Superior temporal gyrus (tissue), 1 donor: ENCODE results near the gene PUM1.

Experiments
- DNase-seq: peaks from one replicate; pipeline ENCODE4 v3.0.0-alpha.2; 2016; ENCODE audit errors: extremely low spot score

The PUM1 gene

DNA sequence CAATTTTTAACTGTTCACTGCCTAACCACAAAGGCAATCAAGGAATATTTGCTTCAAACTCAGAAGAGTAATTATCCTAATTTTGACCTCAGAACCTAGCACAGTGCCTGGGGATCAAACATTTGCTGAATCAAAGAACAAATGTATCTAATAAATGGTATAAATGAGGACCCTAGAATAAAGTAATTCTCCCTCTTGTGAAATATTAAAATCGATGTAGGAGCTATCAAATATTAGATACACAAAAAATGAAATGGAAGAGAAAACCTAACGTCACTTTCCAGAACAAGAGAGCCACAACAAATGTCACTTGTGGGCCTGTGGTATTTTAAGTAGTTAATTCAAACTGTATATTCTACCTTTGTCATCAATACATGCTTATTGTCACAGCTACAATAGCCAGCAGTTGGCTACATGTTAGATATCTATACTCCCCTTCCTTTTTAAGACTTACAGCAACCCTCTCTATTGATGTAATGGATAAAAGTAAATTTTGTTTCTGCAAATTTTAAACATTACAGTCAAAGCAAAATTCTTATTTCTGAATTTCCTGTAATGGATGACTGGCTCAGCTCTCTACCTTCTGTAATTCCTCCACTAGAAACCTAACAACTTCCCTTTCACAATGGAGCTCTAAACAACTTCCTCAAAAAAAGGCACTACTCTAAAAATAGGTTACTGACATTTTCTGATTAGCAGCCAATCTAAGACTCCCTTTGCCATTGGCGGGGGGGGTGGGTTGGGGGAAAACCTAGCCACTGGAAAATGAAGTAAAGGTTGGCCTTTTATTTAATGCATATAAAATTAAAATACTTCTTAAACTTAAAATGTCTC is 37.6 kb downstream of the PUM1 start:
- no peak for DNase-seq

DNA sequence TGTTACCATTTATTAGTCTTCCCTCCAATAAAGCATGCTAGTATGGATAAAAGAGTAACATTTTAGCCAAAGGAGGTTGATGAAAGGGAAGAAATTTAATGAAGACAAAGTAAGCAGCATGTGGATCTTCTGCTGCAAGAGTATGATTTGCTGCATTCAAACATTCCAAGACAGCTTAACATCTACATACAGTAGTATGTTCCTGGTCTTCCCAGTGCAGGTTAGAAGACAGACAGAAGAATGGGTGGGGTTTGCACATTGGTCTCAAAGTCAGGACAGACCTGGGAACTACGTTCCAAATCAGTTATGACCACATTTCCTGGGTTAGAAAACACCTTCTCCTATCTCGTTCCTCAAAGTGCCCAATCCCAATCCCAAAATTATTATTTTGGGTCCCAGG is 43.3 kb downstream of the PUM1 start:
- DNase-seq = no peak

DNA sequence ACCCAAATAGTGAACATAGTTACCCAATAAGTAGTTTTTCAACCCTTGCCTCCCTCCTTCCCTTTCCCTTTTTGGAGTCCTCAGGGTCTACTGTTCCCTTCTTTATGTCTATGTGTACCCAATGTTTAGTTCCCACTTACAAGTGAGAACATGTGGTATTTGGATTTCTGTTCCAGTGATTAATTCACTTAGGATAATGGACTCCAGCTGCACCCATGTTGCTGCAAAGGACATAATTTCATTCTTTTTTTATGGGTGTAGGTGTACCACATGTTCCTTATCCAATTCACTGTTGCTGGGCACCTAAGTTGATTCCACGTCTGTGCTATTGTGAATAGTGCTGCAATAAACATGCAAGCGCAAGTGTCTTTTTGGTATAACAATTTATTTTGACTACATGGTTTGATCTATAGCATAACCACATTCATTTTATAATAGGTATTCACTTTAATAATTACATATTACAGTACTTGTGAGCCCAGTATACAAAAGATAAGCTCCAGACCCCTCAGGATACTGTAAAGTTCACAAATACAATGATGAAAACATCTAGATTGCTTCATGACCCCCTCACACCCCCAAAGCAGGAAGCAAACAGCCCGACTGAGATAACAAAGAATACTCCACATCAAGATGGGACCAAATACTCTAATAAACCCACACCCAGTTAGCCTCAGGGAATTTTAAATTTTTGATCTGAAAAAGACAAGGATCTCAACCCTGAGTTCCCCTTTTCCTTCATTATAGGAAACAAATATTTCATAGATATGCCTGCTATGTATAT is 45.3 kb downstream of the PUM1 start:
- DNase-seq = no peak

DNA sequence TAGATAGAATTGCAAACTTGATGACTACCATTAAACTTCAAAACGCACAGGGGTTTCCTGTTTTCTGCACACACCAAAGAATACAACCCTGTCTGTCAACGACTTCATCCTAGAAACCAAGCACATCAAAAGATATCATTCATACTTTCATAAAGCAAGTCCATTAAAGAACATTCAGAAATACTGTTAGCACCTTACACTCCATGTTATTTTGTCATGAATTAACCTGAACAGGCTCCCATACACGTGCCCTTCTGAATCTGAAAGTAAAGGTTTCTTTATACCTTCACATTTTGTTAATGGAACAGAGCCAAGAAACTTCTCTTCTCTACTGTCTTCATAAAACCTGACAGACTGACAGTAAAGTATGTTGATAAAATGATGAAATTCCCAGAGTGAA is 46.1 kb downstream of the PUM1 start:
- no peak for DNase-seq

DNA sequence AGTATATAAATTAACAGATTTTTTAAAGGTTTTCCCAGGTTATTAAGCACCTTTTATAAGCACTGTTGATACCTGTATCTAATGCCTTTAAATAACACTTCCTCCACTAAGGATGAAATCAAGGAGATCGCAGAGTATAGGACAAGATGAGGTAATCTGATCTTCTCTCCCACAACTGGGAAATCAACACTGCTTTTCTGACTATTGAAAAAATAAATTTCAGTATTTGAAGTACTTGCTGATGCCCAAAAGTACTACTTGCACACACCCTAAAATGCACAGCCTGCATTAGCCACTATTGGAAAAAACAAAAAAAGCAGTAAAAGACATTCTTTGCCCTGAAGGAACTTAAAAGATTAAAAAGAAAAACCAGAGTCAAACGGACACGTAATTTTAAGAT is 48.6 kb downstream of the PUM1 start:
- DNase-seq = no peak

DNA sequence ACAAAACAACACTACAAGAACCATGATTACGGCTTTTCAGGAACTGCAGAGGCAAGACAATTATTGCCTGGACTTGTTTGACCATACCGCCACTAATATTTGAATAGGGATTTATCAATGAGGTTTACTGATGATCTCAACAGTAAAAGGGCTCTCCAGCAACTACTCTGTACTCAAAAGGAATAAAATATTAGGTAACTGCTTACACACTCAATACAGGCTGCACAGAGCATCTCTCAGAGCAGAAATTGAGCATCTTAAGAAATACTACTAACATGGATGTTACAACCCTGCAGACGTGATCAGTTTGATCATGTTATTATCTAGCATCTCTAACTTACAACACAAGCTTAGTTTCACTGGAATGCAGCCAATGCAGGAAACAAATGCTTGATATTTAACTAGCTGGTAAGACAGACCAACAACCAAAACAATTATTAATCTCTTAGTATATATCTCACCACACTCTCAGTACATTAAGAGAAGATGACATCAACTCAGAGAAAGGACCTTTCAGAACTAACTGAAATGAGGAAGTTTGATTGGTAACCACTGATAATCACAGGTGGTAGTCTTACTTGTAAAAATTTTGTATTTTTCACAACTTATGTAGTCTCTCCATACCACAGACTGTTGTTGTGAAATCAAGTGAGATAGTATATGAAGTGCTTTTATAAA is 52.2 kb downstream of the PUM1 start:
- no peak for DNase-seq

DNA sequence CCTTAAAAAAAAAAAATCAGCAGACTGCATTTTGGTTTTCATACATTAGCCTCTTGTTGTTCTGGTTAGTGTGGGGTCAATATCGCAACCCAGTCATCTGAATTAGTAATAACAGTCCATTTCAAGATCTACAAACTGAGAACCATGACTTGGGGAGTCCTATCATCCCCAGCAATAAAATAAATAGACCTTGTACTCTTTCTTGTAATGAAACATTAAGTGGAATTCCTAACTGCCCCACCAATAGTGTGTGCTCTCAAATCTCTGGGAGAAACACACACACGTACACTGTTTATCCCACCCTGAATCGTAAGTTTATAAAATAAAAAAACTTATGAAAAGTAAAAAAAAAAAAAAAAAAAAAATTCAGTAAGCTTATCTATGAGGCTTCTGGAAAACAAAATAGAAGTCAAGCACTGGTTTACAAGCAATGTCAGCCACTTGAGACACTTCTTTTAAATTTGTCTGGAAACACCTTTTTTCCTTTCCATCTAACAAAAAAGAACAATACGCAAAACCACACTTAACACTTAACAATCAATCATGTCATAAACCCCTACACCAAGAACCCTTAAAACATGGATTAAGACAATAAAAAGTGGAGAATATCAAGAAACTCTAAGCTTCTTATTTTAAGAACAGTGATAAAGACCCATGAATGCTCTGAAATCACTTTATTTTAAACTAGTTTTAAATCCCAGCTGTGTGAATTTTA is 53.1 kb downstream of the PUM1 start:
- no peak for DNase-seq

DNA sequence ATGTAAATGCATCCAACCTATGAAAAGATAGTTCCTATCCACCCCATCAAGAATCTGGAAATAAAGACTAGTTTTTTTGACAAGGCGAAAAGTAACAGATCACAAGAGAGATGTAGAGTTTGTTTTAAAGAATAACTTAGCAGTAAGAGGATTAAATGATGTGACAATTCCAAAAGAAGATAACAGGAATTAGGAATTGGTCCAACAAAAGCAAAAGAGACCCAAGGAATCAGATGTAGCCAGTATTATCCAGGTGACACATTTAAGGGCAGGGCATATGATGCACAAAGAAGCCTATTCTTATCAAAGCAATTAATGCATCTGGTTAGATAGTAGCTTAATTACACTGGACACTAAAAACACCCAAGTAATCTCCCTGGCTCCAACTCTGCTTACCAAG is 53.8 kb downstream of the PUM1 start:
- DNase-seq = no peak

DNA sequence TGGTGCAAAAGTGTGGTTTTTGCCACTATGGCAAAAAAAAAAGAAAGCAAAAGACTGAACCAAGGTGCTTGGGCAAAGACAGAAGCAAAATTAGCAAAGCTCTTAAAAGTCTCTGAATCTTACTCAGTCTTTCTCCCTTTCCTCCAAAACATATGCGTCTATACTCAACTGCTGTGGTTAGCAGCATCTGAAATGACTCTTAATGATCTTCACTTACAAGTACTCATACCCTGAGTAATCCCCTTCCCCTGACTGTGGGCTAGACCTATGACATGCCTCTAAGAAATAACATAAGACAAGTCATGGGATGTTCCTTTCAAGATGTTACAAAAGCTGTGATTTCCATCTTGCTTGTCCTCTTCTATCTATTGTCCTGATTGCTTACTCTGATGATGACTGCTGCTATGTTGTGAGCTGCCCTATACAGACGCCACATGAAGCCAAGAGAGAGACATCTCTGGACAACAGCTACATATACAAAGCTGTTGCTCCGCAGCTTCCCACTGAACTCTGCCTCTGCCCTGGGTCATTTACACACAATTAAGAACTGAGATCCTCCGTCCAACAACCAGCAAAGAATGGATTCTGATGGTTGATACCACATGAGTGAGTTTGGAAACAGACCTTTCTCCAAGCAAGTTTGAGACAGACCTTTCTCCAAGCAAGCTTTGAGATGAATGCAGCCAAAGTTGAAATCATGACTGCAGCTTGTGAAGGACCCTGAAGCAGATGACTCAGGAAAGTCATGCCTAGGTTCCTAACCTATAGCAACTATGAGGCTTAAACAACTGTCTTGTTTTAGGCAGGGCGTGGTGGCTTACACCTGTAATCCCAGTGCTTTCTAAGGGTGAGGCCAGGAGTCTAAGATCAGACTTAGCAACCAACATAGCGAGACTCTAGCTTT is 55.2 kb downstream of the PUM1 start:
- DNase-seq = no peak

DNA sequence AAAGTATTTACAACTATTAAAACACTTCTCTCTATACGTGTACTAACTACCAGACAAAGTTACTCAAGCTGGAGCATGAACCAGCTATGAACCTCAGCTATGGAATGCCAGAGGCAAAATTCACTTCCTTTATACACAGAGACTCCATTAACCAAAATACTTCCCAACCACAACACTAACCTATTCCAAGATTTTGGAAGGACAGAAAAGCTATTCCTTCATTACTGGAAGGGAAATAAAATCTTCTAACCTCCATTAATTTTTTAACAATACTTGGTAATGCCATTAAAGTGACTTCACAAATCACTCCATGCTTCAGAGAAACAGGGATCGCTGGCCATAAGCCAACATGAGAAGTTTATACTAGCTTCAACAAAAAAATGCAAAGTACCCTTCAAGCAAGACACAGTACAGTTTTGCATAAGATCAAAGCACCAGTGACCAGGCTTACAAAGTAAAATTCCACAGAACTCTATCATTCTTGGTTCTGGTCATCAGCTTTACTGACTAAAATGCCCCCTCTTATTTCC is 58.0 kb downstream of the PUM1 start:
- DNase-seq = no peak

DNA sequence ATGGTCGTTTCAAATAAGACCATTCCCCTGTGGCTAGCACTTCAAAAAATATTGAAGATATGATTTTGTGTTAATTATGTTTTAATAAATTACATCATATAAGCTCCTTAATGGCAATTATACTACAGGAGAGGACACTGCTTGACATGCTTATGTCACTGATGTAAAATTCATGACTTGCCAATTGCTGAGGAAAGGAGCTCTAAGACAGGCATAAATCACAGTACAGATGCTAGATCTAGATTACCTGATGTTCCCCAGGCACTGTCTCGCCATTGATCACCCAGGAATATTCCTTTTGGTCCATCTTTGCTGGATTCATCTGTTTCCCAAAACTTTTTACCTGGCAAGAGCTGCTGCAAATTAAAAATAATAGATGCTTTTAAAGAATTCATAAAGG is 58.8 kb downstream of the PUM1 start:
- DNase-seq = no peak

DNA sequence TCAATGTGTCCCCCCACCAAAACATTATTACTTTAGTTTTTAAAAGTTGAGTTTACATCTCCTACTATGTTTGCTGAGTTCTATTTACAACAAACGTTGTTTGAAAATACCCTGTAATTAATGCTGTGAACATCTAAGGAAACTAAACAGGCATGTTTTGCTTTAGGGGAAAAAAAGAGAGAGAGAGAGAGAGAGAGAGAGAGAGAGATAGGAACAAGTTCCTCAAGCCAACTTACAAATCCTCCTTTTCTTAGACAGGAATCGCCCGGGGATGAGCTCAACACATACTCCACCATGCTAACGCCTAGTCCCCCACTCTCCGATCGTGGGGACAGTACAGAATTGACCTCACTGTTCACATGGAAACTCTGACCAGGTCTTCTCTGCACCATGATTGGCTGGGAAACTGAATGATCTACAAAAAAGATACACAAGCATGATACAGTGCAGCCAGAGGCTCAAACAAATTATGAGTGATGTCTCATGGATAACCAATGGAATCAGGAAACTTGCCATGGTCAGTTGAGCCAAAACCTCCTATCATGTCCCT is 59.8 kb downstream of the PUM1 start:
- DNase-seq = no peak

DNA sequence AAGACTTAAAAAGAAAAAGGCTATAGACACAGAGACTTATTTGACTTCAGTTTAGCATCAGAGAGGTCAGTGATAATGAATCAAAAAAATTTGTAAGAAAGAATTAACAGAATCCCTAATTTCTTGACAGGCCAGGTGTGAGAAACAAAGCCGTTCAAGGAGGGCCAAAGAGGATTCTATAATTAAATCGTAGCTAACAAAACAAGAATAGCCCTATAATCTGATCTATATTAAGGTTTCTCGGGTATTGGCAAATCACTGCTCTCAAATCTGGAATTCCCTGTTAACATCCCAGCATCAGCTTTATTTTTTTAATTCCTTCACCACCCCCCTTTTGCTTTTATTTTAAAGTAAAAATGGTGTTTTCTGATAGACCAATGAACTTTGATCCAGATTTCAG is 60.3 kb downstream of the PUM1 start:
- DNase-seq = no peak

DNA sequence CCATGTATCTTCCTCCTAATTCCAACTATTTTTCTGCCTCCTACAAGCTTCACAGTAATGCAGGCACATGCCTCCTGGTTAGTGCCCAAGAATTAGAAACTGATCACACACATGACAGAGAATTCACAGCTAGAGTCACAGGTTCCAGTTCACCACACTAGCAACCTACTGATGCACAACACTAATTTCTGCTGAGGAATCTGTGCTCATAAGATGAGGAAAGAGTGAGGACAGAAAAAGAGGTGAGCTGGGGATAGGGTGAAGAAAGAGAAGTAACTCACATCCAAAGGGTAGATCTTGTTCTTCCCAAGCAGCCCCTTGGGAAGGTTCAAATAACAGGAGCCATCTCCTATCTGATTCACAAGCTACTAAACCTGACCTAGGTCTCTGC is 61.3 kb downstream of the PUM1 start:
- no peak for DNase-seq

DNA sequence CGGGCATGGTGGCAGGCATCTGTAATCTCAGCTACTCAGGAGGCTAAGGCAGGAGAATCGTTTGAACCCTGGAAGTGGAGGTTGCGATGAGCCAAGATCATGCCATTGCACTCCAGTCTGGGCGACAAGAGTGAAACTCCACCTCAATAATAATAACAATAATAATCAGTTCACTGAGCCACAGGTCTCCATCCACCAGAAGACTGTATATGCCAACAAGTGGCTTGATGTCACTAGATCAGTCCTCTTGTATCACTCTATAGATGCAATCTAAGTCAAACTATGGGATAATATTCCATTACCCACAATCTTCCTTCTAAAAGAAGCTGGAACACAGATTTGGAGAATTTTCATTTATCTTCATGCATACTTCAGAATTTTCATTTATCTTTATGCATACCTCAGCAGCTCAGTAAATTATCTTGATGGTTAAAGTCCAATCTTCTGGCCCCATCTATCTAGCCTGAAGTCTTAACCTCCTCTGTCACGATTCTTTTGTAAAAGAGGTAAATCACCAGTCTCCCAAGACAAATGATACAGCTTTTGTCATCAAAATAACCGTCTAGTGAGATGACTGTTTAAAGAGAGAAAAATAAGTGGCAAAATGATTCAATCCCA is 61.8 kb downstream of the PUM1 start:
- DNase-seq = no peak

DNA sequence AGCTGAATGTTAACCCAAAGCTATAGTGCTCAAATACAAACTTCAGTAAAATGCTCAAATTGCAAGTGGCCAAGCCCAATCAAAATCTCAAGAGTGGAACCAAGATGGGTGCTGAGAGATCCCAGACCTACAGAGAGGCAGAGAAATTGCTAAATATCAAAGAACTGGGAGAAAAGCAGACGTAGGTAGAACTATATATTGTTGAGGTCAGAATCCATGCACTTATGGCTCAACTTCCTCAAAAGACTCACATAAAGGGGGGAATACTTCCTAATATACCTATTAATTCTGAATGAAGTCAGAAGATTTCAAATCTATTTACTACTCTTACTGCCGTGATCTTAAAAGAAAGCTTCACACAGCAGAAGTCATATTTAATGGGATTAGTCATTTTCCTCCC is 65.2 kb downstream of the PUM1 start:
- DNase-seq = no peak

DNA sequence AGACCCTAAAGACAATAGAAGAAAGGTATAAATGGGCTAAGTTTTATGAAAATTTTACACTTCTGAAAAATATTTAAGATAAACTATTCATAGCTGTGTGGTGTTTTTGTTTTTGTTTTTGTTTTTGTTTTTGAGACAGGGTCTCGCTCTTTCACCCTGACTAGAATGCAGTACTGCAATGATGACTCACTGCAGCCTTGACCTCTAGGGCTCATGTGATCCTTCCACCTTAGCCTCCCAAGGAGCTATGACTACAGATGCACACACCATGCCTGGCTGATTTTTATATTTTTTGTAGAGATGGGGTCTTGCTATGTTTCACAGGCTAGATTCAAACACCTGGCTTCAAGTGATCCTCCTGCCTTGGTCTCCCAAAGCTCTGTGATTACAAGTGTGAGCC is 66.6 kb downstream of the PUM1 start:
- no peak for DNase-seq

DNA sequence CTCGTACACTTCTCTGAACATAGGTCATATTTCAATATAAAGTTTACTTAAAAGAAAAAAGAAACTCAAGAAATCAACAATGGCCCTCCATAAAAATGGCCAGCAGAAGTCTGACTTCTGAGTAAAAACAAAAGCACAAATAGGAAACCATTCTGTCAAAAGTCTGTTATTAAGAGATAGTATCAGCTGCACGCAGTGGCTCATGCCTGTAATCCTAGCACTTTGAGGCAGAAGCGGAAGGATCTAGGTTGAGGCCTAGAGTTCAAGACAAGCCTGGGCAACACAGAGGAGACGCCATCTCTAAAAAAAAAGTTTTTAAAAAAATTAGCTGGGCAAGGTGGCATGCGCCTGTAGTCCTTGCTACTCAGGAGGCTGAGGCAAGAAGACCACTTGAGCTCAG is 67.3 kb downstream of the PUM1 start:
- no peak for DNase-seq

DNA sequence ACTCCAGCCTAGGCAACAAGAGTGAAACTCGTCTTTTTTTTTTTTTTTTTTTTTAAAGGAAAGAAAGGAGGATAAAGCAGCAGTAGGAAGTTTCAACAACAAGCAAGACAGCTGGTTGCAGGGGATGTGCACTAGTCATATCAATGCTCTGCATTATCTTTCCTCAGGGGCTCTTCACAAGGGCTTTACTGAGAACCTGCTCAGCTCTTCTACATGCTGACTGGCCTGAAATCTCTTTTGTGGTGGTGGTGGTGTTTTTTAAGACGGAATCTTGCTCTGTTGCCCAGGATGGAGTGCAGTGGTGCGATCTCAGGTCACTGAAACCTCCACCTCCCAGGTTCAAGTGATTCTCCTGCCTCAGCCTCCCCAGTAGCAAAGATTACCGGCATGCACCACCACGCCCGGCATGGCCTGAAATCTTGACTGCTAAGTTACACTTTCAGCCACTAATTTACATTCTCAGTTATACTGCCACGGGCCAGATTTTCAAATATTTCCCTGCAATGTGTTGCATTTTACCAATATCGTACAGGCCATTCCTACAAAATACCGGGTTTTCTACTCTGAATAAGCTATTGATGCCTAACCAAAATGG is 68.0 kb downstream of the PUM1 start:
- no peak for DNase-seq
